LNCaP clone FGC (cell line): ENCODE measurements around the gene NSMF.

Experiments used
- DNase-seq: peaks from one replicate; pipeline ENCODE4 v3.0.0-alpha.2; 2011; ENCODE audit warnings: low read depth
- H3K4me3 ChIP-seq: 2 replicates; pipeline ENCODE4 v1.5.1; 2011; ENCODE audit warnings: mild to moderate bottlenecking, low read depth, low read length, control low read depth
- CTCF ChIP-seq: IDR thresholded peaks from 2 replicates; pipeline ENCODE4 v1.5.1; 2012; ENCODE audit warnings: mild to moderate bottlenecking; ENCODE audit not compliant: control insufficient read depth, insufficient read depth; ENCODE audit errors: extremely low read depth

NSMF gene

DNA sequence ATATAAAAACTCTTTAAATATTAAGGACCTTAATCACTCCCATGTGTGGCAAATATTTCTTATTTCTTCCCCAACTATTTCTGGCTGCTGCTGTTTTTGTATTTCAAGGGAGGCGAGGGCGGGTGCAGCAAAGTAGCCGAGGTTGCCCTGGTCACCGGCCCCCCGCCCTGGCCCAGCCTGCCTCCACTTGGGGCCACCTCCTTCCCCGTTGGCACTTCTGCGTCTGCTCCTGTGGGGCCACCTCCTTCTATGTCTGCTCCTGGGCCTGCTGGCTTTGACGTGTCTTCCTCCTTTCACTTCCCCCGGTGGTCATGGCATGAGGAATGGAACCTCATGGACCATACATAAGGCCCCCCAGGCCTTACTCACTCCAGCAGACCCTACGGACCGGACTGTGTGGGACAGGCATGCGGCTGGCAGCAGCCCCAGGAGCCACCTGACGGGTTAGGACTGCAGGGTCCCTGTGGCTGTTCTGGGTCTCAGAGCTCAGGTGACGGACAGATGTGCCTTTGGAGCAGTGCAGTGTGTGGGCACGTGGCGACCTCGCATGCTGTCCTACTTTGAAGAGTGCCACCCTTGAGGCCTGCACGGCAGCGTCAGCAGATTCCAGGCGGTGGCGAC, 12.2 kb downstream of the NSMF start:
- no peak for TF ChIP-seq CTCF
- DNase-seq = no peak
- no peak overlapping the region for H3K4me3 ChIP-seq

DNA sequence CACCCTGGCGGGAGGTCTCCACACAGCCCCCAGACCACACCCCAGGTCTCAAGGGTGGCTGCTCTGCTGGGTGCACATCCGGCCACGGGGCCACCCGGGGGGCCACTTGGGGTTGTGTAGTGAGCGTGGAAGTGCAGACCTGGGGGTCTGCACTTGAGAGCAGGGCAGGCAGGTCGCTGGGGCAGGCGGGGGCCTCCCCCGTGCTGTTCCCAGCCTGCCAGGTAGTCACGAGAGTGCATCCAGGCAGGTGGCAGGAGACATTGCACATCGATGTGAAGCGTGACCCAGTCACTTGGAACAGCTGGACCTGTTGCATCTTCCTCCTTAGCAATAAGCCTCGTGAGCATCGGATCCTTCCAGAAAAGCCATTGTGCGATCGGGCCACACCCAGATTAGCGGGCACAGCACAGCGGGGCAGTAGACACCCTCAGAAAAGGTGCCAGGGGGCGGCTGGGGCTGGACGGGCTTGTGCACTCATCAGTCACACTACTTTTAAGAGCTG, 13.2 kb downstream of the NSMF start:
- no peak for TF ChIP-seq CTCF
- H3K4me3 ChIP-seq = no peak overlapping the region
- DNase-seq = no peak

DNA sequence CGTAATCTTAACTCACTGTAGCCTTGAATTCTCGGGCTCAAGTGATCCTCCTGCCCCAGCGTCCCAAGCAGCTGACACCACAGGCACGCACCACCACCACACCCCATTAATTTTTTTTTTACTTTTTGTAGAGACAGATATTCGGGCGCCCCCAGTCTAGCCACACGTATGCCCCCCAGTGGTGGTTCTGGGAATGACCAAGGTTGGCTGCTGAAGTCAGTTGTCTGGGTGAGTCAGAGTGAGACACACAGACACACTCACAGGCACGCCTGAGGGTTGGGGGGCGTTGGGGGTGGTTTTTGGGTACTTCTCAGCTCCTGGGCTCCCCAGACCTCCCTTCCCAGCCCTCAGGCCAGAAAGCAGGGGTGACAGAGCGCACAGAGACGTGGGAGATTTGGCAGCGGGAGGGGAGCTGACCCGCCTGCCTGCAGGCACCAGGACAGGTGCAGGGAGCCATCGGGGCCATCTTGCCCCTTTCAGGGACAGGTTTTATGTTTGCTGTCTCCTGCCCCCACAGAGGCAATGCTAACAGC, 13.8 kb downstream of the NSMF start:
- no peak for DNase-seq
- H3K4me3 ChIP-seq = no peak overlapping the region
- TF ChIP-seq CTCF = peak; percentile 83

- TF ChIP-seq CTCF = no peak
- no peak for DNase-seq
- no peak overlapping the region for H3K4me3 ChIP-seq
Observed at GRCh38 chr9:137444106-137444790, 14.9 kb downstream of the NSMF start.

- H3K4me3 ChIP-seq = no peak overlapping the region
- no peak for TF ChIP-seq CTCF
- no peak for DNase-seq
Observed at GRCh38 chr9:137441935-137442321, 17.2 kb downstream of the NSMF start.

GRCh38 chr9:137441289-137441934, 17.7 kb downstream of the NSMF start, which contains the start of gene ENTPD8:
Gene ENTPD8, minus strand, starts transcription at chr9:137441357. Its CDS starts 3,072 bp downstream, at chr9:137438285.
- peak within 1 kb of the TSS; percentile 44 for H3K4me3 ChIP-seq
- DNase-seq = peak; percentile 66
- TF ChIP-seq CTCF = no peak
